C4-2B (cell line): ENCODE measurements around the gene YARS1.

Experiments used
- H3K27ac ChIP-seq: fragments of 450-650 bp; 2 replicates; pipeline ENCODE4 v1.5.1; 2017
- ZFX ChIP-seq: fragments of 450-650 bp; IDR thresholded peaks from 2 replicates; pipeline ENCODE4 v1.6.1; 2017
- TF ChIP-seq, protein P1 (sequence below): fragments of 450-650 bp; conservative IDR thresholded peaks from 2 replicates; pipeline ENCODE4 v1.5.1; 2017; ENCODE audit warnings: mild to moderate bottlenecking

YARS1 gene

DNA sequence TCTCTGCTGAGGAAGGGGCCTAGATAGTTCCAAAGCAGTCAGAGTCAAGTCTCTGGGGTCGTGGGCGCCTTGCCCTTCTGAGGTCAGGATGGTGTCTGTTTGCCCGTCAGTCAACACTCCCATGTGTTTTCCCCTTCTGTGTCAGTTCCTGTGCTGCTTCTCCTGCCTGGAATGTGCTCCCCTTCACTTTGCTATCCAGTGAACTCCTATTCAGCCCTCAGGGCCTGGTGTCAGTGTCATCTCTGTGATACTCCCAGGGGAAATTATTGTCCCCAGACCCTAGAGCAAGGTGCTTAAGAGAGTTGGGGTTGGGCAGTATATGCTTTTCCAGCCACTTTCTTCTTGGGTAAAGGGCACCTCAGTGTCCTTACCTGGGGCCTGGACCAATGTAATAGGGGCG is 68.8 kb downstream of the YARS1 start:
- TF ChIP-seq, protein P1, sequence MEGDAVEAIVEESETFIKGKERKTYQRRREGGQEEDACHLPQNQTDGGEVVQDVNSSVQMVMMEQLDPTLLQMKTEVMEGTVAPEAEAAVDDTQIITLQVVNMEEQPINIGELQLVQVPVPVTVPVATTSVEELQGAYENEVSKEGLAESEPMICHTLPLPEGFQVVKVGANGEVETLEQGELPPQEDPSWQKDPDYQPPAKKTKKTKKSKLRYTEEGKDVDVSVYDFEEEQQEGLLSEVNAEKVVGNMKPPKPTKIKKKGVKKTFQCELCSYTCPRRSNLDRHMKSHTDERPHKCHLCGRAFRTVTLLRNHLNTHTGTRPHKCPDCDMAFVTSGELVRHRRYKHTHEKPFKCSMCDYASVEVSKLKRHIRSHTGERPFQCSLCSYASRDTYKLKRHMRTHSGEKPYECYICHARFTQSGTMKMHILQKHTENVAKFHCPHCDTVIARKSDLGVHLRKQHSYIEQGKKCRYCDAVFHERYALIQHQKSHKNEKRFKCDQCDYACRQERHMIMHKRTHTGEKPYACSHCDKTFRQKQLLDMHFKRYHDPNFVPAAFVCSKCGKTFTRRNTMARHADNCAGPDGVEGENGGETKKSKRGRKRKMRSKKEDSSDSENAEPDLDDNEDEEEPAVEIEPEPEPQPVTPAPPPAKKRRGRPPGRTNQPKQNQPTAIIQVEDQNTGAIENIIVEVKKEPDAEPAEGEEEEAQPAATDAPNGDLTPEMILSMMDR, result no peak
- TF ChIP-seq ZFX, result no peak
- H3K27ac ChIP-seq, result no peak overlapping the region

DNA sequence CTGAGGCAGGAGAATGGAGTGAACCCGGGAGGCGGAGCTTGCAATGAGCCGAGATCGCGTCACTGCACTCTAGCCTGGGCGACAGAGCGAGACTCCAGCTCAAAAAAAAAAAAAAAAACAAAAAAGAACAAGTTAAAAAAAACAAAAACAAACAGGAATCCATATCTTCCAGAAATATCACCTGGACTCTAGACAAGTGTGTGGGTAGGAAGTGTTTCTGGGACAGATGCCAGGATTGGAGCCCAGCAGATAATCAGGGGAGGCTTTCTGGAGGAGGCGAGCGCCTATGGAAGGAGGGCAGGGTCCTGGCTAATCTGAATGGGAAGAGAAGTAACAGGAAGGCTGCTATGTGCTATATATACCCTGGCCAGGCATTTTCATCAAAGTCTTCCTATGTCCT is 71.0 kb downstream of the YARS1 start:
- peak overlapping the region; percentile 99 for H3K27ac ChIP-seq
- TF ChIP-seq, protein P1, result no peak

DNA sequence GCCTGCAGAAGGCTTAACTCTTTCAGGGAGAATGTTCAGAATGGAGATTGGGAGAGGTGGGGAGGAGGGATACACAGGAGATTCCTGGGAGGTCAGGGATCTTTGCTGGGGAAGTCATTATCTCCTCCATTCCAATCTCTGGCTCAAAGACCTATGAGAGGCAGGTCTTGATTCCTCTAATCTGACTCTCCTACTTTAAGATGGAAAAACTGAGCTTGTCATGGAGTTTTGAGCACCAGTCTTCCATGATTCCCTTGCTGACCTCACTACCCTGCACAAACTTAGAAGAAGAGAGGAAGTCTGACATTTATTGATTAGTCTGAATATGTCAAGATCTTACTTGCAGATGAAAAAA is 73.1 kb downstream of the YARS1 start:
- peak overlapping the region; percentile 99 for H3K27ac ChIP-seq
- TF ChIP-seq, protein P1, result no peak
- TF ChIP-seq ZFX, result no peak

DNA sequence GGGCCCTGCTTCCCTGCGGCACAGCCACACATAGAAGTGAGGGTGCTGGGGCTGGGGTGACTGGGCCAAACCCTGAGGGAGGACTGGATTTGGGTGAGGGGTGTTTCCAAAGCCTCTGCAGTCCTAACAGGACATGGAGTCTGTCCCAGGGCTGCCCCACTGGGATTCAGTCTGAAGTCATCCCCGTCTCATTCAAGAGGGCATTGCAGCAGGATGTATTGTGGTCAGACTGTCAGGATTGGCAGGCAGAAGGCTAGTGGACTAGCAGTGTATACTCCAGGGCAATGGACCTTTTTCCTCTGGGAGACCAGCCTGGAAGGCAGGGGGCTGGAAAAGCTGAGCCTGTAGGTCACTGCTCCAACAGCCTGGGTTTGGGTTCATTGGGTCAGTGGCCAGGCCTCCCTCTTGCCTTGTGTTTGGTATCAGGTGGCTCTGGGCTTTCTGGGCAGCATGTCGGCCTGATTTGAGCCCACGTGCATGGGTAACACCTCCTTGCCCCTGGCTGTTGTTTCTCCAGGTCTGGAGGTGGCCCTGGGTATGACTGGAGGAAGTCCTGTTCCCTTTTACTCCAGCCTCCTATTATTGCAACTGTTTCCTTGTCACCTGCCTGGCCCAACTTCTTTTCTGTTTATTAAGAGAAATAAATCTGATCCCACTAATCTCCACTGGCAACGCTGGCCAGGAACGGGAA is 73.6 kb downstream of the YARS1 start:
- no peak for TF ChIP-seq ZFX
- TF ChIP-seq, protein P1, result no peak
- H3K27ac ChIP-seq, result peak overlapping the region; percentile 99

DNA sequence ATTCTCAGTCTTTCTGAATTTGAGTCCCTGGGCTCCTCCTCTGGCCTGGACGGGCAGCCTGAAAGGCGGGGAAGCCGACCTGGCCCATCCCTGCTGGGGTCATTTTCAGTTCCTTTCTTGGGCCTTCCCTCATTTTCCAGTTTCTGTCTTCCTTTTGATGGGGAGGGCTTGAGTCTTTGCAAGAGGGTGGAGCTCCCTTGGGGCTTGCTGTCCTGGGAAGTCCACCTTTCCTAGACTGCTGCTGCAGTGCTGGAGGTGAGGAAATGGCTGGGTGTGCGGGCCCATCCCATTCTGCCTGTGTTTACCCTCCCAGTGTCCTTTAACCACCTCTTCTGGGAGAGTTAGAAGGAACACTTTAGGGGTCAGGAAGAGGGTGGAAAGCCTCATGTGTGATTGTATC is 74.2 kb downstream of the YARS1 start:
- TF ChIP-seq, protein P1, result no peak
- no peak for TF ChIP-seq ZFX
- peak overlapping the region; percentile 99 for H3K27ac ChIP-seq

DNA sequence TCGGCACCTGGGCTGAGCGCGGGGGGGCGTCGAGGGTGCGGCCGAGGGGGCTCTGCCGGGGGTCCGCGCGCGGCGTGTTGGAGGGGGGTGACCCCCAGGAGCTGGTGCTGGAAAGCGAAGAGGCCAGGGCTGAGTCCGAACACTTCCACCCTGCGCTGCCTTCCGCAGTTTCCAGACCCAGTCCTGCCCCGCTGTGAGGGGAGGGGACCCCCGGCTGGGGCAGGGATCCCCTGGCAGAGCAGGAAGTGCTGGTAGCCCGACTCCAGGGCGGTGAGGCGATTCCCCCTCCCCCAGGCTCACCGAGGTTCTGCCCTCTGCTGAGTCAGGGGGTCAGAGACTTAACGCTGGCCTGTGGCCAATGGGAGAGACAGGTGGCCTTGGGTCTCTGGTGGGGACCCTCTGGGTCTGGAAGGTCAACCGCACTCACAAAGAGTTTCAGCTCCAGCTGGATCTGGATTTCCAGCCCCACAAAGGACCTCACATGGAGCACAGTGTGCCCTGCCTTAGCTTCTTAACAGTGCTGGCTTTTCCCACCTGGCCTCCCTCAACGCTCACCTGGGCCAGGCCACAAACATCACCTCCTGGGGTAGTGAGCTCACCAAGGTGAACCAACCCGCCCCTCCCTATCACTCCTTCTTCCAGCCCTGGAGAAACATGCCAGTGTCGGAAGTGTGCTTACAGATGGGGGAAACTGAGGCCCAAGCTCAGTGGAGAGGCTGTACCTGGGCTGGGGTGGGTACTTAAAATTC is 74.8 kb downstream of the YARS1 start:
- H3K27ac ChIP-seq, result peak overlapping the region; percentile 99
- TF ChIP-seq, protein P1, result no peak
- TF ChIP-seq ZFX, result 0 out of 2 replicates have a peak, but pooled peaks have one; percentile 35

DNA sequence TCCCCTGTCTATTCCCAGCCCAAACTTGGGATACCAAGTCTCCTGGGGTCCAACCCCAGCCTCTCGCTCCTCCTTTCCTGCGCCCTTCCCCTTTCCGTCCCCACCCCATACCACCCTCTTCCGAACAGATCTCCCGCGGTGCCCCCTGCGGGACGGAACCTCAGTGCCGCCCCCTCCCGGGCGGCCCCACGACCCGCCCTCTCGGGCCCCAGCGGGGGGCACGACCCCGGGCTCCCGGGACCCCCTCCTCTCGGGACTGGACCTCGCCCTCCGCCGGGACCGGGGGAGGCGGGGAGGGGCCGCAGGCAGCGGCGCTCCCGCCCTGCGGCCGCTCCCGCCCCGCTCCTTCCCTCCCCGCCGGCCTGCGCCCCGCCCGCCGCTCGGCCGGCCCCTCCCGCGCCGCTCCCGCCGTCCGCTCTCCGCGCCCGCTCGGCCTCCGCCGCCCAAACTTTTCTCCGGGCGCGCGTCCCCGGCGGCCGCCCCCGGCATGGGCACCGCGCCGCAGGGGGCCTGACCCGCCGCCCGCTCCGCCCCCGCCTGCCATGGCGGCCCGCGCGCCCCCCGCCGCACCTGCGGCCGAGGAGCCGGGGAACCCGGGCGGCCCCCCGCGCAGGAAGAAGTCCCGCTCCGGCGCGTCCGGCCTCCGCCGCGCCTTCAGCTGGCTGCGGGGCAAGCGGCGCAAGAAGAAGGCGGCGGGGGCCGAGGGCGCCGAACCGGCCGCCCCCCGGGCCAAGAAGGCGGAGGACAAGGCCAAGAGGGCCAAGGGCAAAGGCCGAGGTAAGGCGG is 75.6 kb downstream of the YARS1 start:
- peak overlapping the region; percentile 99 for H3K27ac ChIP-seq
- TF ChIP-seq, protein P1, result no peak; the same call in 1 of the 2 replicates
- peak; percentile 60; the same call in 1 of the 2 replicates for TF ChIP-seq ZFX
